ENCODE data around the gene RCOR1. TPM values are rescaled to one million over a fixed set of nuclear protein-coding genes. Genes with fewer than 3 reads are reported as not detected.

RCOR1 gene
- total and polyA plus RNA-seq, 2 donors = 12.6 to 32.8 TPM

- DNase-seq (ENCODE audit: extremely low spot score) = no peak
- Histone ChIP-seq H3K4me3 (ENCODE audit: low read depth, low read length) (no peak overlapping the region), H3K27ac (ENCODE audit: low read depth) (no peak overlapping the region), H3K36me3 (ENCODE audit: insufficient read depth) (no peaks in the 10 kb centered on the region), H3K4me1 (ENCODE audit: insufficient read depth) (no peaks in the 10 kb centered on the region)
- WGBS = 63% methylated on average over 2 of the region's 2 CpGs
These were observed 53.4 kb downstream of the RCOR1 start for GRCh38 chr14:102645746-102646440.

- Histone ChIP-seq H3K4me1 (ENCODE audit: insufficient read depth) (no peaks in the 10 kb centered on the region), H3K27ac (ENCODE audit: low read depth) (no peak overlapping the region), H3K4me3 (ENCODE audit: low read depth, low read length) (no peak overlapping the region), H3K36me3 (ENCODE audit: insufficient read depth) (no peaks in the 10 kb centered on the region)
- no peak for DNase-seq (ENCODE audit: extremely low spot score)
- 88% methylated on average over 3 of the region's 3 CpGs for WGBS
These were observed 54.2 kb downstream of the RCOR1 start for GRCh38 chr14:102646615-102647014.

- Histone ChIP-seq H3K4me1 (ENCODE audit: insufficient read depth) (no peaks in the 10 kb centered on the region), H3K36me3 (ENCODE audit: insufficient read depth) (no peaks in the 10 kb centered on the region), H3K27ac (ENCODE audit: low read depth) (no peak overlapping the region), H3K4me3 (ENCODE audit: low read depth, low read length) (no peak overlapping the region)
- DNase-seq (ENCODE audit: extremely low spot score) = no peak
- 23% methylated on average over 3 of the region's 3 CpGs for WGBS
These were observed 59.7 kb downstream of the RCOR1 start for GRCh38 chr14:102652194-102652593.

- 98% methylated on average over 4 of the region's 4 CpGs for WGBS
These were observed 61.8 kb downstream of the RCOR1 start for GRCh38 chr14:102654298-102654697.

GRCh38 chr14:102655137-102655536 is 62.7 kb downstream of the RCOR1 start:
- no peak for DNase-seq (ENCODE audit: extremely low spot score)
- H3K4me1 ChIP-seq (ENCODE audit: insufficient read depth) = no peaks in the 10 kb centered on the region
- H3K4me3 ChIP-seq (ENCODE audit: low read depth, low read length) = no peak overlapping the region
- no peaks in the 10 kb centered on the region for H3K36me3 ChIP-seq (ENCODE audit: insufficient read depth)
- no peak overlapping the region for H3K27ac ChIP-seq (ENCODE audit: low read depth)

More at GRCh38 chr14:102654298-102654697, 61.8 kb downstream of the RCOR1 start:
- H3K4me1 ChIP-seq (ENCODE audit: insufficient read depth) = no peaks in the 10 kb centered on the region
- DNase-seq (ENCODE audit: extremely low spot score) = no peak
- H3K36me3 ChIP-seq (ENCODE audit: insufficient read depth) = no peaks in the 10 kb centered on the region
- H3K27ac ChIP-seq (ENCODE audit: low read depth) = no peak overlapping the region
- H3K4me3 ChIP-seq (ENCODE audit: low read depth, low read length) = no peak overlapping the region

GRCh38 chr14:102659797-102660196 is 67.3 kb downstream of the RCOR1 start:
- Histone ChIP-seq H3K4me1 (ENCODE audit: insufficient read depth) (peaks cover 3% of the 10 kb centered on the region), H3K36me3 (ENCODE audit: insufficient read depth) (no peaks in the 10 kb centered on the region), H3K4me3 (ENCODE audit: low read depth, low read length) (no peak overlapping the region), H3K27ac (ENCODE audit: low read depth) (no peak overlapping the region)
- 66% methylated on average over 4 of the region's 4 CpGs for WGBS
- DNase-seq (ENCODE audit: extremely low spot score) = no peak

GRCh38 chr14:102661614-102662013 is 69.2 kb downstream of the RCOR1 start:
- Histone ChIP-seq H3K4me3 (ENCODE audit: low read depth, low read length) (no peak overlapping the region), H3K4me1 (ENCODE audit: insufficient read depth) (peaks cover 3% of the 10 kb centered on the region), H3K27ac (ENCODE audit: low read depth) (no peak overlapping the region), H3K36me3 (ENCODE audit: insufficient read depth) (no peaks in the 10 kb centered on the region)
- 97% methylated on average over 4 of the region's 4 CpGs for WGBS
- DNase-seq (ENCODE audit: extremely low spot score) = no peak

GRCh38 chr14:102662636-102663430 is 70.4 kb downstream of the RCOR1 start:
- Histone ChIP-seq H3K4me3 (ENCODE audit: low read depth, low read length) (no peak overlapping the region), H3K27ac (ENCODE audit: low read depth) (no peak overlapping the region), H3K36me3 (ENCODE audit: insufficient read depth) (no peaks in the 10 kb centered on the region), H3K4me1 (ENCODE audit: insufficient read depth) (peaks cover 3% of the 10 kb centered on the region)
- peak; percentile 6 for DNase-seq (ENCODE audit: extremely low spot score)
- 46% methylated on average over 7 of the region's 7 CpGs for WGBS

GRCh38 chr14:102663440-102663839 is 71.0 kb downstream of the RCOR1 start:
- Histone ChIP-seq H3K4me1 (ENCODE audit: insufficient read depth) (peaks cover 3% of the 10 kb centered on the region), H3K36me3 (ENCODE audit: insufficient read depth) (no peaks in the 10 kb centered on the region), H3K27ac (ENCODE audit: low read depth) (no peak overlapping the region), H3K4me3 (ENCODE audit: low read depth, low read length) (no peak overlapping the region)
- WGBS = 88% methylated on average over 3 of the region's 3 CpGs
- DNase-seq (ENCODE audit: extremely low spot score) = no peak

GRCh38 chr14:102665621-102666020 is 73.2 kb downstream of the RCOR1 start:
- H3K4me1 ChIP-seq (ENCODE audit: insufficient read depth) = peaks cover 3% of the 10 kb centered on the region
- H3K27ac ChIP-seq (ENCODE audit: low read depth) = no peak overlapping the region
- H3K4me3 ChIP-seq (ENCODE audit: low read depth, low read length) = no peak overlapping the region
- 98% methylated on average over 2 of the region's 2 CpGs for WGBS
- H3K36me3 ChIP-seq (ENCODE audit: insufficient read depth) = no peaks in the 10 kb centered on the region
- no peak for DNase-seq (ENCODE audit: extremely low spot score)

GRCh38 chr14:102666635-102667034 is 74.2 kb downstream of the RCOR1 start:
- H3K4me1 ChIP-seq (ENCODE audit: insufficient read depth) = peaks cover 3% of the 10 kb centered on the region
- DNase-seq (ENCODE audit: extremely low spot score) = no peak
- WGBS = 81% methylated on average over 5 of the region's 5 CpGs
- no peak overlapping the region for H3K4me3 ChIP-seq (ENCODE audit: low read depth, low read length)
- H3K36me3 ChIP-seq (ENCODE audit: insufficient read depth) = no peaks in the 10 kb centered on the region
- H3K27ac ChIP-seq (ENCODE audit: low read depth) = no peak overlapping the region

- Histone ChIP-seq H3K4me1 (ENCODE audit: insufficient read depth) (peaks cover 3% of the 10 kb centered on the region), H3K36me3 (ENCODE audit: insufficient read depth) (no peaks in the 10 kb centered on the region), H3K4me3 (ENCODE audit: low read depth, low read length) (no peak overlapping the region), H3K27ac (ENCODE audit: low read depth) (no peak overlapping the region)
- WGBS = 83% methylated on average over 2 of the region's 2 CpGs
- no peak for DNase-seq (ENCODE audit: extremely low spot score)
These were observed 75.3 kb downstream of the RCOR1 start for GRCh38 chr14:102667703-102668102.

GRCh38 chr14:102668291-102668873 is 75.9 kb downstream of the RCOR1 start:
- no peak for DNase-seq (ENCODE audit: extremely low spot score)
- Histone ChIP-seq H3K36me3 (ENCODE audit: insufficient read depth) (no peaks in the 10 kb centered on the region), H3K27ac (ENCODE audit: low read depth) (no peak overlapping the region), H3K4me3 (ENCODE audit: low read depth, low read length) (no peak overlapping the region), H3K4me1 (ENCODE audit: insufficient read depth) (no peaks in the 10 kb centered on the region)
- 91% methylated on average over 9 of the region's 9 CpGs for WGBS

GRCh38 chr14:102671410-102671809 is 79.0 kb downstream of the RCOR1 start:
- H3K36me3 ChIP-seq (ENCODE audit: insufficient read depth) = no peaks in the 10 kb centered on the region
- H3K27ac ChIP-seq (ENCODE audit: low read depth) = no peak overlapping the region
- 98% methylated on average over 3 of the region's 3 CpGs for WGBS
- H3K4me3 ChIP-seq (ENCODE audit: low read depth, low read length) = no peak overlapping the region
- no peak for DNase-seq (ENCODE audit: extremely low spot score)
- no peaks in the 10 kb centered on the region for H3K4me1 ChIP-seq (ENCODE audit: insufficient read depth)
